Heart left ventricle (tissue), 16 donors: ENCODE measurements around the gene PARD3B. TPM values are rescaled to one million over a fixed set of nuclear protein-coding genes. Genes with fewer than 3 reads are reported as not detected.

Experiments used
- ATAC-seq, 4 donors: fragments of 200-7000 bp; cut with Tn5 transposase; one replicate each; pipeline ENCODE4 v1.9.1; 2020 to 2022; ENCODE audit warnings: moderate library complexity in 4 of 4, mild to moderate bottlenecking in 3 of 4, moderate number of reproducible peaks in 1 of 4
- DNase-seq, 5 donors: peaks; one replicate each; pipeline ENCODE4 v3.0.0-alpha.2; 2020
- H3K27ac ChIP-seq, 12 donors: fragments of 200-600 bp; sonication (generic) in 4 of 12; one replicate each; pipeline versions ENCODE4 v1.5.0 to v1.8.0; 2016 to 2022; ENCODE audit warnings: mild to moderate bottlenecking in 2 of 12
- H3K27me3 ChIP-seq, 9 donors: fragments of 200-600 bp; sonication (generic) in 2 of 9; one replicate each; pipeline versions ENCODE4 v1.5.1 to v1.8.0; 2016 to 2022; ENCODE audit warnings: mild to moderate bottlenecking in 3 of 9
- H3K36me3 ChIP-seq, 9 donors: fragments of 200-600 bp; sonication (generic) in 2 of 9; one replicate each; pipeline versions ENCODE4 v1.5.0 to v1.8.0; 2018 to 2022; ENCODE audit warnings: mild to moderate bottlenecking in 2 of 9
- H3K4me1 ChIP-seq, 12 donors: fragments of 200-600 bp; sonication (generic) in 4 of 12; one replicate each; pipeline versions ENCODE4 v1.5.0 to v1.8.0; 2016 to 2022; ENCODE audit warnings: mild to moderate bottlenecking in 3 of 12
- H3K4me3 ChIP-seq, 12 donors: fragments of 200-600 bp; sonication (generic) in 4 of 12; one replicate each; pipeline versions ENCODE4 v1.5.0 to v1.8.0; 2017 to 2022; ENCODE audit warnings: mild to moderate bottlenecking in 9 of 12, moderate library complexity in 4 of 12
- H3K9me3 ChIP-seq, 12 donors: fragments of 200-600 bp; sonication (generic) in 4 of 12; one replicate each; pipeline versions ENCODE4 v1.5.0 to v1.8.0; 2016 to 2022; ENCODE audit warnings: mild to moderate bottlenecking in 1 of 12
- CTCF ChIP-seq, 12 donors: fragments of 200-600 bp; sonication (generic) in 4 of 12; IDR thresholded peaks; one replicate each; pipeline versions ENCODE4 v1.5.0 to v1.8.0; 2018 to 2022; ENCODE audit warnings: antibody characterized with exemption in 12 of 12, mild to moderate bottlenecking in 5 of 12
- POLR2A ChIP-seq, 2 donors: fragments of 450-650 bp; IDR thresholded peaks; one replicate each; pipeline ENCODE4 v1.6.1; 2017; ENCODE audit warnings: antibody characterized with exemption in 2 of 2, mild to moderate bottlenecking in 2 of 2, moderate library complexity in 2 of 2
- WGBS, 4 donors: extraction: QIAGEN DNeasy Blood & Tissue Kit in 2 of 4; methylation state at CpG; one replicate each; pipeline versions ENCODE4 v1.1.5 to v1.1.7; 2013 to 2018; 5-methylcytosine and 5-hydroxymethylcytosine counted together
- intact Hi-C, 10 donors: fragments of 100-400 bp; cut with DNase I; formaldehyde crosslinking; loops; one replicate each; pipeline versions ENCODE4 v1.11.1 to v1.14.2; 2022
- polyA plus RNA-seq, 2 donors: library from polyadenylated mRNA; stranded (reverse); fragments of 200-250 nt; gene quantifications; one replicate each; pipeline ENCODE4 v1.2.3, GENCODE V29; 2013
- total RNA-seq, 9 donors: library from RNA; depleted of rRNA in 2 of 9; stranded (reverse); fragments of >200 nt in 2 of 9; fragmentation: NEBNext Ultra II Directional in 3 of 9; extraction: Animal tissue kit (Norgen Biotek cat#: 25700) in 3 of 9; gene quantifications; one replicate each; pipeline versions ENCODE4 v1.1.0 to v1.2.4, GENCODE V29; 2016 to 2023
- donor health status: ischemic (EF 13 %, LVEDD 7.1; RV severe dilation, severe dysfunction).
- donor health status: healthy with polysubstance abuse.
- donor health status: DM: no; HTN: yes; CAD: no.
- donor health status: DM: no; HTN: no; CAD: no.
- donor health status: ischemic (EF 25% LVEDD 6.9; RV normal size, moderate dysfunction).
- donor health status: ischemic (EF 25% LVEDD 5.7; RV mildly dilated, moderate dysfunction).
- donor health status: healthy.
- donor health status: DM: yes; HTN: yes; CAD: no.
- donor health status: ischemic (EF 35%, LVEDD 5.7; RV mildly dilated, moderate dysfunction).
- donor health status: nonischemic (EF 11% LVEDD 7.7; RV severe dilation, severe dysfunction).
- donor health status: DM: yes; HTN: yes; CAD: no.
- donor health status: PGD.
- donor health status: ischemic (EF 29% LVEDD 5.4; RV normal size, mild dysfunction).
- donor health status: nonischemic (EF 23%, LVEDD 6.1; RV moderate dilation, normal function).

PARD3B gene
- total and polyA plus RNA-seq, 11 donors, result 0.71 to 15.1 (median 6.2) TPM

- peaks cover 0 to 8% (median 0%) of the 10 kb centered on the region in 12 donors for H3K9me3 ChIP-seq
- intact Hi-C loops, result no loop called here
- H3K27me3 ChIP-seq, result no peaks in the 10 kb centered on the region
- no peaks in the 10 kb centered on the region for H3K36me3 ChIP-seq
- ATAC-seq, result no peak
- TF ChIP-seq POLR2A (IDR thresholded peaks at IDR 0.05) (no peak), CTCF (IDR thresholded peaks at IDR 0.05) (no peak)
- H3K4me3 ChIP-seq, result no peak overlapping the region
- no peak overlapping the region for H3K27ac ChIP-seq
- no peak for DNase-seq
- peaks cover 0 to under 1% (median 0%) of the 10 kb centered on the region in 12 donors for H3K4me1 ChIP-seq
- 92 to 94% (median 92%) methylated on average over 2 of the region's 2 CpGs for WGBS, 4 donors
Measured at GRCh38 chr2:204899983-204900382, 354.7 kb downstream of the PARD3B start.

- Histone ChIP-seq H3K4me3 (no peak overlapping the region), H3K4me1 (no peaks in the 10 kb centered on the region), H3K27ac (no peak overlapping the region), H3K36me3 (no peaks in the 10 kb centered on the region), H3K9me3 (peaks cover 0 to 8% (median 0%) of the 10 kb centered on the region in 12 donors), H3K27me3 (no peaks in the 10 kb centered on the region)
- TF ChIP-seq CTCF (IDR thresholded peaks at IDR 0.05), result no peak
- no peak for TF ChIP-seq POLR2A (IDR thresholded peaks at IDR 0.05)
- intact Hi-C loops, result no loop called here
- ATAC-seq, result no peak
- 48 to 66% (median 61%) methylated on average over 2 of the region's 2 CpGs for WGBS, 4 donors
- no peak for DNase-seq
Measured at GRCh38 chr2:204900487-204900886, 355.2 kb downstream of the PARD3B start.

- intact Hi-C loops, result no loop called here
- no peak for TF ChIP-seq POLR2A (IDR thresholded peaks at IDR 0.05)
- no peak for TF ChIP-seq CTCF (IDR thresholded peaks at IDR 0.05)
- no peak overlapping the region for H3K27ac ChIP-seq
- H3K4me1 ChIP-seq, result no peaks in the 10 kb centered on the region
- H3K9me3 ChIP-seq, result peaks cover 0 to 8% (median 0%) of the 10 kb centered on the region in 12 donors
- DNase-seq (peak in 2 of 5 donors; percentile 23 to 27), ATAC-seq (no peak)
- no peaks in the 10 kb centered on the region for H3K27me3 ChIP-seq
- H3K4me3 ChIP-seq, result no peak overlapping the region
- 93 to 100% (median 100%) methylated on average over 1 of the region's 1 CpG for WGBS, 4 donors
- no peaks in the 10 kb centered on the region for H3K36me3 ChIP-seq
Measured at GRCh38 chr2:204900910-204901309, 355.6 kb downstream of the PARD3B start.

GRCh38 chr2:204901591-204901990 lies 356.3 kb downstream of the PARD3B start:
- DNase-seq (no peak), ATAC-seq (no peak)
- H3K9me3 ChIP-seq, result peaks cover 0 to 8% (median 0%) of the 10 kb centered on the region in 12 donors
- no peaks in the 10 kb centered on the region for H3K4me1 ChIP-seq
- intact Hi-C loops, result no loop called here
- no peaks in the 10 kb centered on the region for H3K27me3 ChIP-seq
- H3K4me3 ChIP-seq, result no peak overlapping the region
- H3K27ac ChIP-seq, result no peak overlapping the region
- no peak for TF ChIP-seq POLR2A (IDR thresholded peaks at IDR 0.05)
- no peak for TF ChIP-seq CTCF (IDR thresholded peaks at IDR 0.05)
- H3K36me3 ChIP-seq, result no peaks in the 10 kb centered on the region
- WGBS, 4 donors, result 42 to 100% (median 72%) methylated on average over 1 of the region's 1 CpG
